LoVo (cell line): ENCODE results near the gene FGD4.

Source experiments
- DNase-seq: peaks from one replicate; pipeline ENCODE4 v3.0.0-alpha.2; 2016; ENCODE audit warnings: low spot score

FGD4 gene

DNA sequence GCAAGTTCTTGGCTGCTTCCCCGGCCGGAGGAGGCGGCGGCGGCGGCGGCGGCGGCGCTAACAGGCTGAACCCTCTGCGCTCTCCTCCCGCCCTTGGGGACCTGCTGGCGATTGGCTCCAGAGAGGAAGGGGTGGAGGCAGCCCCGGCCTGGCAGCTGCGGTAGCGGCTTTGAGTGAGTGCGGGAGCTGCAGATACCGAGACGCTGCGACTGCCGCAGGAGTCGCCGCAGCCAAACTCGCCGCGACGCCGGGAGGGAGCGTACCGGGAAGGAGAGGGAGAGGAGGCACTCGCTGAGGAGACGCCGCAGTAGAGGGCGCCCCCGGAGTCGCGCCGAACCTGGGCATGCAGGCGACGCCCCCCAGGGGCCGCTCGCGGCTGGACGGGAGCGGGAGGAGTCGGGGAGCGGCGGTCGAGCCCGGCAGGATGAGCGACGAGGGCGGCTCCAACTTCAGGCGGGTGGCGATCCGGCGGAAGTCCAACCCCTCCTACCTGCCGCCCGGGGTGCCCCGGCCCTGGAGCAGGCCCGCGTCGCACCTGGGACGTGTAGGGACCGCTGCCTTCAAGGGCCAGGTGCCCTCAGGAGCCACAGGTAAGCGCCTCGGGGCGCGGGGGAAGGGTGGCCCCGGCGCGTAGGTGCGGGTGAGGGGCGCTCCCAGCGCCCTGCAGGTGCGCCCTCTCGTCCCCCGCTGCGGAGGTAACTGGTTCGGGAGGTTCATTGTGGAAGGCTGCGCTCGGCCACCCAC is at the start of gene FGD4:
FGD4 (plus strand) TSS at position 189 of the 744 bp plus-strand sequence.
- peak; percentile 97 for DNase-seq

- DNase-seq = no peak
Observed at GRCh38 chr12:32353540-32353939, 45.8 kb upstream of the FGD4 start.

DNA sequence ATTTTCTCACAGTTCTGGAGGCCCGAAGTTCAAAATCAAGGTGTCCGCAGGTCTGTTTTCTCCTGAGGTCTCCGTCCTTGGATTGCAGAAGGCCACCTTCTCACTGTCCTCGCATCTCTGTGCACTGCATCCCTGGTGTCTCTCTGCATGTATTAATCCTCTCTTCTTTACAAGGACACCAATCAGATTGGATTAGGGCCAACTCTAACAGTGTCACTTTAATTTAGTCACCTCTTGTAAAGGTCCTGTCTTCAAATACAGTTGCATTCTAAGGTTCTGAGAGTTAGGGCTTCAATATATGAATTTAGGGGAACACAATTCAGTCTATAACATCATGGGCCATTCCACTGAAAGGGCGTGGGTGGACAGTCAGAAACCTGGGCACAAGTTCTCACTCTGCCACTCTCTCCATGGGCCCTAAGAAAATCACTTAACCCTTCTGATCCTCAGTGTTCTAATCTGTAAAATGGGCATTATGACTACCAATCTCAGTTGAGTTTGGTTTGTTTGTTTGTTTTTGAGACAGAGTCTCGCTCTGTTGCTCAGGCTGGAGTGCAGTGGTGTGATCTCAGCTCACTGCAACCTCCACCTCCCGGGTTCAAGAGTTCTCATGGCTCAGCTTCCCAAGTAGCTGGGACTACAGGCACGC is 41.6 kb upstream of the FGD4 start:
- DNase-seq = no peak

GRCh38 chr12:32360956-32361355 is 38.4 kb upstream of the FGD4 start:
- no peak for DNase-seq

DNA sequence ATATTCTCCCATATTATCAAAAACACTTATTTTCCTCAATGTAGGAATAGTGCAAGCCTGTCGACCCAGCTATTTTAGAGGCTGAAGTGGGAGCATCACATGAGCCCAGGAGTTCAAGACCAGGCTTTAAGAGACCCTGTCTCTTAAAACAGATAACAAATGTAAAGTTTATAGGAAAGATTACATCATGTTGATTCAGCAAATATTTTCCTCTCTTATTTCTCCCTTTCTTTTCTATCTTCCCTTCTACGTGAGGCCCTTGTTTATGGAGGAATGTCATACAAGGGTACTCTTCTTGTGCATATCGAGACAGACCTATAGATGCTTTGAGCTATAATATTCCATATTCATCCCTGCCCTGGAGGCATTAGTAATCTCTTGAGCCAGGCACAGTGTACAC is 36.5 kb upstream of the FGD4 start:
- no peak for DNase-seq

GRCh38 chr12:32365473-32366064 is 33.8 kb upstream of the FGD4 start:
- DNase-seq = peak; percentile 80

DNA sequence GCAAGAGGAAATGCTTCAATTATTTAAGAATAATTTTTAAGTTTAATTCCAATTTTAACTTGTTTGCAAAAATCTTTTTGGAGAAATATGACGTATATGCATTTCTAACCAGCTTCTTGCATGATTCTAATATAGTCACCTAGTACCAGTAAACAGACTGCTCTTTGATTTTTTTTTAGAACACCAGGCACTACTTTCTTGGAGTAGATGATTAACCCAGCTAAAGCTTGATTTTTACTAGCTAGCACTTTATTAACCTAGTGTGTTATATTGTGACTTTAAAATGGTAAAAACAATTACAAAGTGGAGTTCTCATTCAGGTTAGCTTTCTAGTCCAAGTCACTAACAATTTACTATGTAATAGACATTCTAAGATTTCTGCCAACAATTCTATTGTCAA is 32.6 kb upstream of the FGD4 start:
- DNase-seq = no peak

GRCh38 chr12:32367381-32367780 is 32.0 kb upstream of the FGD4 start:
- DNase-seq = no peak

GRCh38 chr12:32369202-32369601 is 30.2 kb upstream of the FGD4 start:
- DNase-seq = no peak

DNA sequence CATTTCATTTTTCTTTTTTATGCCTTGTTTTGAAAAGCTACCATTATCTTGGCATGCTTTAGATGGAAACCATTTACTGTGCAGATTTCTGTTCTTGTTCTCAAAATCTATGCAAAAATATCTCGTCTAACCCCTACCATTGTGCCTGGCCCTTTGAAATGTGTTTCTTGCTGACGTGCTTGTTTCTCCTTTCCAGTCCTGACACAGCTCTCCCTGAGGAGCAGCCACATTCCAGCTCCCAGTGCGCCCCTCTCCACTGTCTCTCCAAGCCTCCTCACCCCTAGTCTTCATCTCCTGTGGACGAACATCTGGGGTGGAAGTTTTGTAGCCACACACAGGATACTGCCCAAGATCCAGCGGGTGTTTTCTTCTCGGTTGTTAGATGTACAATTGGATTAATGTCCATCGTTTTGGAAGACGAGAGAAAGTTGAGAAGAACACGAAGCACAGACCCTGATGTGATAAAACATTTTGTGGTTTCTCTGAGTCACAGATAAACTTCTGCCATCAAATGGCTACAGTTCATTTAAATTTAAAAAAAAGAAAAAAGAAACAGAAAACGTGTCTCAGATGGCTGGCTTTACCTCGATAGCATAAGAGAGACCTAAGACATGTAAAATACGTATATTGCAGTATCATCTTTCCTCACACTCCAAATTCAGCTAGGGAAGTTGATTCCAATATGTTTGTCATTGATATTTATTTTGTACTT is 21.9 kb upstream of the FGD4 start:
- no peak for DNase-seq

- DNase-seq = no peak
Observed at GRCh38 chr12:32379213-32379612, 20.1 kb upstream of the FGD4 start.

- DNase-seq = no peak
Observed at GRCh38 chr12:32379667-32380066, 19.7 kb upstream of the FGD4 start.

- DNase-seq = no peak
Observed at GRCh38 chr12:32382226-32382625, 17.1 kb upstream of the FGD4 start.

DNA sequence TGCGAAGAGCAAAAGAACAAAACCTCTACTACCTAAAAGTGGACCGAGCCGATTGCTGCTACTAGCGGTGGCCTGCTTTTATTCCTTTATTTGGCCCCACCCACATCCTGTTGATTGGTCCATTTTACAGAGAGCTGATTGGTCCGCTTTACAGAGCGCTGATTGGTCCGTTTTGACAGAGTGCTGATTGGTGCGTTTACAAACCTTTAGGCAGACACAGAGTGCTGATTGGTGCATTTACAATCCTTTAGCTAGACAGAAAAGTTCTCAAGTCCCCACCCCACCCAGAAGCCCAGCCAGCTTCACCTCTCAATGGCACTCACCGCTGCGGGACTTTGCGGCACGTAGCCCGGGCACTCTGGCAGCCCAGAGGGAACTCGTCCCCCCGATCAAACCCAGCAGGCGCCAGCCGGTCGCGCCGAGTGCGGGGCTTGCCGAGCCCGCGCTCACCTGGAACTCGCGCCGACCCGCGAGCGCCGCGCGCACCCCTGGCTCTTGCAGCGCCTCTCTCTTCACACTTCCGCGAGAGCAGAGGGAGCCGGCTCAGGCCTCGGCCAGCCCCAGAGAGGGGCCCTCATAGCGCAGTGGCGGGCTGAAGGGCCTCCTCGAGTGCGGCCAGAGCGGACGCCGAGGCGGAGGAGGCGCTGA is 8.7 kb upstream of the FGD4 start:
- peak; percentile 32 for DNase-seq

- DNase-seq = no peak
Observed at GRCh38 chr12:32395026-32395425, 4.3 kb upstream of the FGD4 start.

DNA sequence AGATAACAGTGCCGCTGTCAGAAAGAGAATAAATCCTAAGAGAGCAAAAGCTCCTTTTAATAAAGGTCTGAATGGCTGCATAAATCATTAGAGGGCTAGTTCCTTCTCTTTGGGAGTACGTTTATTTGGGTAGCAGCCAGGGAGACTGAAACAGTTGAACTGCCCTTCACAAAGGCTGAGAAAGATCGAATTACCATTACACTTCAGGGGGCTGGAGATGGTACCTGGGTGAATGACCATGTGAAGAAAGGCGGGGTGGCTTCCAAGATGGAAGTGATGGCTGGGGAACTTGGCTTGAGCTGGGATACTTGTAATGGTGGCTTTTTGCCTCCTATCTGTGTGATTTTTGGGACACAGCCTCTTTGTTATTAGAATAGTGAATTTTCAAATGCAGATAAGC is 1.7 kb upstream of the FGD4 start:
- DNase-seq = no peak

- no peak for DNase-seq
Observed at GRCh38 chr12:32398181-32398580, 1.2 kb upstream of the FGD4 start.

- DNase-seq = no peak
Observed at GRCh38 chr12:32398816-32399369, 465 bp upstream of the FGD4 start.

- DNase-seq = peak; percentile 66
Observed at GRCh38 chr12:32400114-32400672, 835 bp downstream of the FGD4 start.

- DNase-seq = peak; percentile 52
Observed at GRCh38 chr12:32400866-32401265, 1.5 kb downstream of the FGD4 start.

DNA sequence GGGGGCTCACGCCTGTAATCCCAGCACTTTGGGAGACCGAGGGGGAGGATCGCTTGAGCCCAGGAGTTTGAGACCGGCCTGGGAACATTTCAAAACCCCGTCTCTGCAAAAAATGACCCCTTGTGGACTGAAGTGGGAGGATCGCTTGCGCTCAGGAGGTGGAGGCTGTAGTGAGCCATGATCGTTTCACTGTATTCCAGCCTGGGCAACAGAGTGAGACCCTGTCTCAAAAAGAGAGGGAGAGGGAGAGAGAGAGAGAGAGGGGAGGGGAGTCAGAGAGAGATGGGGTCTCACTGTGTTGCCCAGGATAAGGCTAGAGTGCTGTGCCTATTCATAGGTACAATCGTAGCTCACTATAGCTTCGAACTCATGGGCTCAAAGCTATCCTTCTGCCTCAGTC is 2.8 kb downstream of the FGD4 start:
- DNase-seq = no peak

DNA sequence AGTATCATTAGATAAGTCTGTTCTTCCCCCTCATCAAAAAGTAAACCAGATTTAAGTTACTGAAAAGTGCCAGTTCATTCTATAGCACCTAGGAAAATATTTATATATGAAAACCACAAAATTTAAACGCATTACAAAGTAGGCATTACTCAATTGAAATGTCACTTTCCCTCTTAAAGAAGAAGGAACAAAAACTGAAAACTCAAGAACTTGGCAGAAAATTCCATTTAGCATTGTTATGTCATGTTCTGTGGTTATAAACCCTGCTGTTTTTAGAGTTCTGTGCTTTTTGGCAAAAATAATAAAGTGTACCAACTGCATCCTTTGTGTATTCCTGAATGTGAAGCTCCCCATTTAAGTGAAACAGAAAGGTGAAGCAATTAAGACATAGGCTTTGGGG is 3.6 kb downstream of the FGD4 start:
- DNase-seq = no peak
